ENCODE results near the gene WARS2. TPM values are rescaled to one million over a fixed set of nuclear protein-coding genes. Genes with fewer than 3 reads are reported as not detected.

WARS2 gene
- total RNA-seq, 4 donors from 2014 or later = 5.8 to 12.6 (median 10.0) TPM

- intact Hi-C loops (cut with DNase I) = no loop called here
- Histone ChIP-seq H3K4me3 (no peak overlapping the region), H3K27me3 (no peaks in the 10 kb centered on the region), H3K27ac (replicated peaks in 1 of 4) (no peak overlapping the region), H3K4me1 (peaks cover 0 to 7% (median 4%) of the 10 kb centered on the region in 4 donors), H3K9me3 (peaks cover 0 to 5% (median 0%) of the 10 kb centered on the region in 4 donors), H3K36me3 (no peaks in the 10 kb centered on the region)
- DNase-seq (ENCODE audit: extremely low spot score) = no peak
- WGBS = 59% methylated on average over 2 of the region's 2 CpGs
- TF ChIP-seq POLR2AphosphoS5 (IDR thresholded peaks at IDR 0.05) (no peak), POLR2A (IDR thresholded peaks at IDR 0.05; ENCODE audit: low read depth) (no peak), CTCF (IDR thresholded peaks at IDR 0.05) (no peak), EP300 (IDR thresholded peaks at IDR 0.05) (no peak)
These were observed 53.6 kb downstream of the WARS2 start for GRCh38 chr1:119086830-119087229.

- no peak for DNase-seq (ENCODE audit: extremely low spot score)
- H3K27ac ChIP-seq (replicated peaks in 1 of 4) = no peak overlapping the region
- no peaks in the 10 kb centered on the region for H3K9me3 ChIP-seq
- WGBS = 67% methylated on average over 10 of the region's 10 CpGs
- H3K27me3 ChIP-seq = no peaks in the 10 kb centered on the region
- no peak for TF ChIP-seq POLR2A (IDR thresholded peaks at IDR 0.05; ENCODE audit: low read depth)
- no peak for TF ChIP-seq POLR2AphosphoS5 (IDR thresholded peaks at IDR 0.05)
- no peak for TF ChIP-seq EP300 (IDR thresholded peaks at IDR 0.05)
- H3K4me3 ChIP-seq = no peak overlapping the region
- intact Hi-C loops (cut with DNase I) = no loop called here
- H3K36me3 ChIP-seq = no peaks in the 10 kb centered on the region
- peaks cover 0 to 16% (median 15%) of the 10 kb centered on the region in 4 donors for H3K4me1 ChIP-seq
These were observed 55.7 kb downstream of the WARS2 start for GRCh38 chr1:119084798-119085197.

- H3K4me3 ChIP-seq = no peak overlapping the region
- TF ChIP-seq CTCF (IDR thresholded peaks at IDR 0.05) (no peak), EP300 (IDR thresholded peaks at IDR 0.05) (no peak), POLR2A (IDR thresholded peaks at IDR 0.05; ENCODE audit: low read depth) (no peak), POLR2AphosphoS5 (IDR thresholded peaks at IDR 0.05) (no peak)
- H3K4me1 ChIP-seq = peaks cover 0 to 18% (median 15%) of the 10 kb centered on the region in 4 donors
- DNase-seq (ENCODE audit: extremely low spot score) = no peak
- H3K27ac ChIP-seq (replicated peaks in 1 of 4) = no peak overlapping the region
- H3K36me3 ChIP-seq = no peaks in the 10 kb centered on the region
- no peaks in the 10 kb centered on the region for H3K27me3 ChIP-seq
- H3K9me3 ChIP-seq = no peaks in the 10 kb centered on the region
- intact Hi-C loops (cut with DNase I) = no loop called here
- 80% methylated on average over 6 of the region's 6 CpGs for WGBS
These were observed 56.5 kb downstream of the WARS2 start for GRCh38 chr1:119083980-119084379.

- Histone ChIP-seq H3K4me3 (no peak overlapping the region), H3K27ac (replicated peaks in 1 of 4) (no peak overlapping the region), H3K9me3 (no peaks in the 10 kb centered on the region), H3K36me3 (no peaks in the 10 kb centered on the region), H3K27me3 (no peaks in the 10 kb centered on the region), H3K4me1 (peaks cover 0 to 18% (median 15%) of the 10 kb centered on the region in 4 donors)
- TF ChIP-seq CTCF (IDR thresholded peaks at IDR 0.05) (no peak), EP300 (IDR thresholded peaks at IDR 0.05) (no peak), POLR2A (IDR thresholded peaks at IDR 0.05; ENCODE audit: low read depth) (no peak), POLR2AphosphoS5 (IDR thresholded peaks at IDR 0.05) (no peak)
- intact Hi-C loops (cut with DNase I) = no loop called here
- no peak for DNase-seq (ENCODE audit: extremely low spot score)
- WGBS = 76% methylated on average over 1 of the region's 1 CpG
These were observed 57.0 kb downstream of the WARS2 start for GRCh38 chr1:119083479-119083878.

GRCh38 chr1:119081700-119082099 lies 58.8 kb downstream of the WARS2 start:
- peaks cover 0 to 18% (median 15%) of the 10 kb centered on the region in 4 donors for H3K4me1 ChIP-seq
- no peaks in the 10 kb centered on the region for H3K9me3 ChIP-seq
- no peak overlapping the region for H3K27ac ChIP-seq (replicated peaks in 1 of 4)
- intact Hi-C loops (cut with DNase I) = no loop called here
- no peaks in the 10 kb centered on the region for H3K36me3 ChIP-seq
- H3K27me3 ChIP-seq = no peaks in the 10 kb centered on the region
- no peak for DNase-seq (ENCODE audit: extremely low spot score)
- 89% methylated on average over 3 of the region's 3 CpGs for WGBS
- no peak overlapping the region for H3K4me3 ChIP-seq
- TF ChIP-seq POLR2A (IDR thresholded peaks at IDR 0.05; ENCODE audit: low read depth) (no peak), EP300 (IDR thresholded peaks at IDR 0.05) (no peak), CTCF (IDR thresholded peaks at IDR 0.05) (no peak), POLR2AphosphoS5 (IDR thresholded peaks at IDR 0.05) (no peak)
